Activated CD8-positive, alpha-beta memory T cell treated with anti-CD3 and anti-CD28 coated beads, Interleukin-2, amount 50 U/mL, for 48 hours (primary cell): ENCODE data around the gene TWNK.
"Not testable (repeated sequence)": the region's sequence is repeated elsewhere in the genome, so short reads cannot be mapped to it uniquely, and the experiment has no call there.

Source experiments
- DNase-seq: peaks from one replicate; pipeline ENCODE4 v3.0.0-alpha.2; 2020

The TWNK gene

GRCh38 chr10:100975397-100975796 lies 11.9 kb upstream of the TWNK start:
- not testable (repeated sequence) for DNase-seq

DNA sequence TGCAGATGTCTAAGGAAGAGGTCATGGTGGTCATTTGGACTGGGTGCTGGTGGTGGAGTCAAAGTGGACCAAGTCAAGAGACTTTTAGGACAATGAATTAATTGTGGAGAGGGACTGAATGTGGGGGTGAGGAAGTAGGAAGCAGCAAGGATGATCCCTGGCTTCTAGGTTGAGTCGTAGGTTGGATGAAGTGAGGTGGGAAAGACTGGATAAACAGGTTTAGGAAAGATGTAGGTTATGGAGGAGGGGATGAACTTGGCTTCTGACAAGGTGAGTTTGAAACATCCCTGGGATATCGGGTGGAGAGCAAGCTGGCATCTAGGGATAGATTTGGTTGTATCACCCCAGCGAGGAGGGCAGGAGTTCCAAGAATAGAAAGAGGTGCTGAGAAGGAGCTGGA lies 10.4 kb upstream of the TWNK start:
- no peak for DNase-seq

DNA sequence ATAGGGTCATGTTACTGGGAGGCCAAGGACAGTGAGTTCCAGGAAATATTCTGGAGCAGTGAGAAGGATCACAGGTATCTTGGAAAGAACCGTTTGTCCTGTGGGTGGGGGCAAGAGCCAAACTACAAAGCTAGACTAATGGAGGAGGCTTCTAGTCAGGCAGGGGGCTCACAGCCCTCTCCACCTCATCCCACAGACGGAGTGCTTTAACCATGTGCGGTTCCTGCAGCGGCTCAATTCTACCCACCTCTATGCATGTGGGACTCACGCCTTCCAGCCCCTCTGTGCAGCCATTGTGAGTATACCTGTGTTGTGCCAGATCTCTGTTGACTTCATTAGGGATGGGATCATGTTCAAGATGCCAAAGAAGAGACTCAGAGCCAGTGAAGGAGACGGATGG lies 9.9 kb upstream of the TWNK start:
- peak; percentile 40 for DNase-seq

DNA sequence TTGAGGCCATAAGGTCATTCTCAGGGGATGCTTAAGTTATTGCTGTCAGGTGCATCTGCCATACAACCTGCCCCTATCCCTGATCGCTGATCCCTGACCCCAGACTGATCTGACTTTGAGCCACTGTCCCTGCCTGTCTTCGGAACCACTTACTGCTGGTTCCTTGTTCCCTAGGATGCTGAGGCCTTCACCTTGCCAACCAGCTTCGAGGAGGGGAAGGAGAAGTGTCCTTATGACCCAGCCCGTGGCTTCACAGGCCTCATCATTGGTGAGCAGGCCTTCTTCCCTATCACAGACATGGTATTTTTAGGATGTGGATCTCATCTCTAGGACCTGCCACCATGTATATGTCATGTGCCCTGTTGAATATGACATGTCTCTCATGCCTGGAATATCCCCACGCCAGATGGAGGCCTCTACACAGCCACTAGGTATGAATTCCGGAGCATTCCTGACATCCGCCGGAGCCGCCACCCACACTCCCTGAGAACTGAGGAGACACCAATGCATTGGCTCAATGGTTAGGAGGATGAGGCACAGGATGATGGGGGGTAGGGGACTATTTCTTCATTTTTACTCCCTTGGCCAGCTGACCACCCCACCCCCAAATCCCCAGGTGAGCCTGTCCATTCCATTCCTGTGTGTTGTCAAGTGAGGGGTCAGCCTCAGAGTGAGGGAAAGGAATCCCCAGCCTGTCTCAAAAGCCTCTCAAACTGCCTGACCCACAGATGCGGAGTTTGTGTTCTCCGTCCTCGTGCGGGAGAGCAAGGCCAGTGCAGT lies 9.0 kb upstream of the TWNK start:
- DNase-seq: peak; percentile 28

DNA sequence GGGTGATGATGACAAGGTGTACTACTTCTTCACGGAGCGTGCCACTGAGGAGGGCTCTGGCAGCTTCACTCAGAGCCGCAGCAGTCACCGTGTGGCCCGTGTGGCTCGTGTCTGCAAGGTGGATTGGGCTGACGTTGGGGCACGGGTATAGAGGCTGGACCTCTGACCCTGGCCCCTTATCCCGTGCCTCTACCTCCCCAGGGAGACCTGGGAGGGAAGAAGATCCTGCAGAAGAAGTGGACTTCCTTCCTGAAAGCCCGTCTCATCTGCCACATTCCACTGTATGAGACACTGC lies 8.5 kb upstream of the TWNK start:
- no peak for DNase-seq

- DNase-seq: peak; percentile 35
Measured at GRCh38 chr10:100979791-100980272, 7.5 kb upstream of the TWNK start.

DNA sequence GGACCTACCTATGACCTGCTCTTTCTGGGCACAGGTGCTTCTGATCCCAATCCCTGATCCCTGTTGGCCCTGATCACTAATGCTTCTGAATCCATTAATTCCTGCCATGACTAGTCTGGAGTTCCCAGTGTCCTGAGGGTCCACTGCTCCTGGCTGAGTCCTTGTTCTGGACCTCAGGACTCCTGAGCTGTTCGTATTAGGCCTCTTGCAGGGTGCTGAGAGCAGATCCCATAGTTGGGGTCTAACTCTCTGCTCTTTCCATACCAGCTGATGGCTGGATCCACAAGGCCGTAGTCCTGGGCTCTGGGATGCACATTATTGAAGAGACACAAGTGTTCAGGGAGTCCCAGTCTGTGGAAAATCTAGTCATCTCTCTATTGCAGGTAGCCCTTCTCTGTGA lies 7.0 kb upstream of the TWNK start:
- DNase-seq: peak; percentile 32

GRCh38 chr10:100980711-100981110 lies 6.6 kb upstream of the TWNK start:
- peak; percentile 23 for DNase-seq

DNA sequence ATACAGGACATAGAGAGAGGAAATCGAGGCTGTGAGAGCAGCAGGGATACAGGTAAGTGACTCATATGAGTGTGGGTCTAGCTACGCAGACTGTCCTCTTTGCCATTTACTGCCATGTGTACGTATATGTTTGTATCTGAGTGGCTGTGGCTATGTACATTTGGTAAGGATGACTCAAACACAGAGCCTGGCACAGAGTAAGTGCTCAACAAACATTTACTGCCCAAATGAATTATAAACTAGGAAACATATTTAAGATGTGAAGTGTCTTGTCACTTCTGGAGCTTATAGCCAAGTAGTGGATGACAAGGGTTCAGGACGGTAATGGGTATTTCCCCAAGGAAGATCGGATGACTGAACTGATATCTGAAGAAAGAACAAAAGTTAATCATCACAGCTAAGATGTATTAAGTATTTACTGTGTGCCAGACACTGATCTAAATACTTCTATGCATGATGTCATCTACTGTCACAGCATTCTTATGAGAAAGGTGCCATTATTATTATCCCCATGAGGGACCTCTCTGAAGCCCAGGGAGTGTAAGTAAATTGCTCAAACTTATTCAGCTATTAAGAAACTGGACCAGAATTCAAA lies 6.1 kb upstream of the TWNK start:
- no peak for DNase-seq

GRCh38 chr10:100982916-100983830 lies 4.2 kb upstream of the TWNK start:
- DNase-seq: peak; percentile 35

- DNase-seq: peak; percentile 43
Measured at GRCh38 chr10:100983868-100984671, 3.3 kb upstream of the TWNK start.

- no peak for DNase-seq
Measured at GRCh38 chr10:100984672-100985177, 2.6 kb upstream of the TWNK start.

DNA sequence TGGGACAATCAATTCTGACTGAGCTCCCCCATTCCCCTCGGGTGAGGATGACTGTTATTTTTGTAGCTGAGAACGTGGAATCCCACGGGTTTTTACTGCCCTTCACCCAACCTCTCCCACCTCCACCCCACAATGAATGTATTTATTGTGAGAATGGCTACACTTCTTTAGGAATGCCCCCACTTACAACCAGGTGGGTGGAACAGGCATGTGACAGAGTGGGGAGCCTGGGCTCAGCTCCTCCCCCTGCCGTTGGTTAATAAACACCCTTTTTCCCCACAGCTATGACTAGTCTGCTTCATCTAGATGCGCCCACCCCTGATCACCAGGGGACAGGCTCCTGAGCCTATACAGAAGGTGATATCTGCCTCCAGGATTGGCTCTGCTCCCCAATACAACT lies 2.0 kb upstream of the TWNK start:
- no peak for DNase-seq

- no peak for DNase-seq
Measured at GRCh38 chr10:100986623-100986951, 756 bp upstream of the TWNK start.

- DNase-seq: no peak
Measured at GRCh38 chr10:100987685-100988049, 324 bp downstream of the TWNK start.

- no peak for DNase-seq
Measured at GRCh38 chr10:100988166-100988565, 823 bp downstream of the TWNK start.

DNA sequence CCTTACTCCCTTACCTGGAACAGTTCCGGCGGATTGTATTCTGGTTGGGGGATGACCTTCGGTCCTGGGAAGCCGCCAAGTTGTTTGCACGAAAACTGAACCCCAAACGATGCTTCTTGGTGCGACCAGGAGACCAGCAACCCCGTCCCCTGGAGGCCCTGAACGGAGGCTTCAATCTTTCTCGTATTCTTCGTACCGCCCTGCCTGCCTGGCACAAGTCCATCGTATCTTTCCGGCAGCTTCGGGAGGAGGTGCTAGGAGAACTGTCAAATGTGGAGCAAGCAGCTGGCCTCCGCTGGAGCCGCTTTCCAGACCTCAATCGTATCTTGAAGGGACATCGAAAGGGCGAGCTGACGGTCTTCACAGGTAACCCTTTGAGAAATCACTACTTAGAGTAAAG lies 1.7 kb downstream of the TWNK start:
- no peak for DNase-seq

GRCh38 chr10:100993986-100994708 lies 6.8 kb downstream of the TWNK start:
- no peak for DNase-seq

GRCh38 chr10:100995181-100995580 lies 7.8 kb downstream of the TWNK start:
- DNase-seq: peak; percentile 50

- peak; percentile 72 for DNase-seq
Measured at GRCh38 chr10:100996678-100997359, 9.5 kb downstream of the TWNK start.

GRCh38 chr10:100997360-100998182 lies 10.2 kb downstream of the TWNK start:
- DNase-seq: peak; percentile 92
